Stimulated activated CD8-positive, alpha-beta memory T cell treated with anti-CD3 and anti-CD28 coated beads, Interleukin-4, amount 100 ng/mL, for 4 hours (primary cell): ENCODE data around the gene ELK4.

Source experiments
- DNase-seq, 2 donors: peaks; one replicate each; pipeline ENCODE4 v3.0.0-alpha.2; 2020; ENCODE audit warnings: low read depth in 2 of 2, low spot score in 1 of 2

Gene ELK4

DNA sequence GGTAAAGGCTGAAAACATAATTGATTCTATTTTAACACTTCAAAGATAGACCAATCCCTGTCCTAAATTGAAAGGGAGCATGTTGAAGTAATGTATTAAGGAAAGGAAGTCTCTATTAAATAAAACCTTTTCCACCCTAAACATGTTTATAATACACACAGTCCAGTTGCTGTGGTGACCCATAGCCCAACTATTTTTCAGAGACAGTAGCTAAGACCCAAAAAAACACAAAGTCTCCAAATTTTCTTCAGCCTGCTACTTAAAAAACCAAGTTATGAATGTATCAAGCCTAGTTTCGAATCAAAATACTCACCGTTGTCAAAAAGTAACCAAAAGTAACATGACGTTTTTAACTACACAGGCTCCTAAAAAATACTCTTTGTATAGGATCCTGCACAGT is 1.6 kb downstream of the ELK4 start:
- no peak for DNase-seq

DNA sequence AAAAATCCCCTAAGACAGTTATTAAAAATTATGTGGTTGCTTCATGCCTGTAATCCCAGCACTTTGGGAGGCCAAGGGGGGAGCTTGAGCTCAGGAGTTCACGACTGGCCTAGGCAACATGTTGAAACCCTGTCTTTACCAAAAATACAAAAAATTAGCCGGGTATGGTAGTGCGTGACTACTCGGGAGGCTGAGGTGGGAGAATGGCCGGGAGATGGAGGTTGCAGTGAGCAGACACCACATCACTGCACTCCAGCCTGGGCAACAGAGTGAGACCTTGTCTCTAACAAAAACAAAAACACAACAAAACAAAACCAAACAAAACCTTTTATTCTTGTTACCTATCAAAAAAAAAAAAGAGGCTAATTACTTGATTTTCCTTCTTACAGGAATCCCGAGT is 2.1 kb downstream of the ELK4 start:
- DNase-seq = no peak

GRCh38 chr1:205627956-205628355 is 3.9 kb downstream of the ELK4 start:
- no peak for DNase-seq

- DNase-seq = no peak
Measured at GRCh38 chr1:205626216-205626615, 5.6 kb downstream of the ELK4 start.

DNA sequence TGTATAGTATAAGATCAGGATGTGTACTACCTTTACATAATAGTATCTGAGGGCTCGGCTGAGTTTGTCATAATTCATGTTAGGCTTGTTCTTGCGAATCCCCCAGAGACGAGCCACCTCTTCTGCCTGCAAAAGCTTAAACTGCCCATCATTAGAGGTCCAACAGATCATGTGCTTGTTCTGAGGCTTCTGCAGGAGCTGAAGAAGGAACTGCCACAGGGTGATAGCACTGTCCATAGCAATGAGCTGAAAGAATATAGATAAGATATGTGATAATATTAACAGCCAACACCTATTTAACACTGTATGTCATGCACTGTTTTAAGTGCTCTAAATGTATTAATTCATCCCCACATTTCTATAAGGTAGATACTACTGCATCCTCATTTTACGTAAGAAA is 8.2 kb downstream of the ELK4 start:
- DNase-seq = no peak

DNA sequence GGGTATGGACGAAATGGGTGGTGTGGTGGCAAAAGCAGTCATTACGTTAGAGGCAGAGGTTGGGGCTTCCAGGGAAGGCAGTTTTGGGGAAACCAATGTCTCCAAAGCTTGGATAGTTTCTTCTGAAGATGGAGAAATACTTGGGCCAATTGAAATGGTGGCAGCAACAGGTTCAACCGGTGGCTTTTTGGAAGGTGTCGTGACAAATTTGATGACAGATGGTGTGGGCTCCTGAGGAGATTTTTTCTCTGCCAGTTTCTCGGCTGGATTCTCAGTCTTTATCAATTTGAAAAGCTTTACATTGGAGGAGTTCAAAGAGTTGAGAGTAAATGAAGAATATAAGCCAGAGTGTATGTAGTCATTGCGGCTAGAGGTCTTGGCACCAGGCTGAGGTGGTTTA is 11.5 kb downstream of the ELK4 start:
- DNase-seq = no peak

- no peak for DNase-seq
Measured at GRCh38 chr1:205619376-205619775, 12.4 kb downstream of the ELK4 start.

- no peak for DNase-seq
Measured at GRCh38 chr1:205616563-205617293, 15.1 kb downstream of the ELK4 start.

GRCh38 chr1:205615789-205616188 is 16.0 kb downstream of the ELK4 start:
- no peak for DNase-seq

DNA sequence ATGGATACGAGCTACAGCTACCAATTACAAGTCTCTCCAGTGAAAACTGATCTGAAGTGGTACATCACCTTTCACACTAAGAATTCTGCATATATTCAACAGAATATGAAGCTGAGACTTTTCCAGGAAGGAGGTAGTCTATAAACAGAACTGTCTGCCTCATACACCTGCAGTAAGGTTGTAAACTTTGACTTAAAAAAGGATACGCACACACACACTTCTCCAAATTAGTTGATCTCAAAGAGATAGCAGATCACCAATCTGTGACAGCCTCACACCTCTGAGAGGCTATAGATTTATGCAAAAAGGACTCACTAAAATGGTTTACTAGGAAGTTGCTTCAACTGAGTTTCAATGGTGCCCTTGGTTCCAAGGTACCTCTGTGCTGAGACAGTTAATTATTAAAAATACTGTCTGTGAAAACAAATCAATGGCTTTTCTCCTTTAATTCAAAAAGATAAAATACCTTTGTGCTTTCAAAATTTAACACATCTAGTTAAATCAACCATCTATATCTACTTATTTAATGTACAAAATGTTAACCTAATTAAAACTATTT is 17.9 kb downstream of the ELK4 start:
- DNase-seq = no peak

DNA sequence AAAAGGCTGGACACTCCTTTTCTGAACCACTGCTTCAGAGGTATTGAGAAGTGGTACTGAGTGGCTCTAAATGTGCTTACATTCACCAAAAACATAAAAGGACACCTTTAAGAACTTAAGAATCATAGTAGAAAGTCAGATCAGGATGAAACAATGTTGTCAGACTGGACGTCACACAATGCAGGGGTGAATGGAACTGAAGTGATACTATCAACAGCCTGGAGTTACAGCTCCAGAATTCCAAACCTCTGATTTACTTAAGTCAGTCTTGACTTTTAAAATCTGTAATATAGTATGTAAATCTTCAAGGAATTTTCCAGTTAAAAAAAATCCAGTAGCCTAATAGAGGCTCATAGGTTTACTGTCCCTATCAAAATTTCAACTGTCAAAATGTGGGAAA is 19.3 kb downstream of the ELK4 start:
- no peak for DNase-seq

DNA sequence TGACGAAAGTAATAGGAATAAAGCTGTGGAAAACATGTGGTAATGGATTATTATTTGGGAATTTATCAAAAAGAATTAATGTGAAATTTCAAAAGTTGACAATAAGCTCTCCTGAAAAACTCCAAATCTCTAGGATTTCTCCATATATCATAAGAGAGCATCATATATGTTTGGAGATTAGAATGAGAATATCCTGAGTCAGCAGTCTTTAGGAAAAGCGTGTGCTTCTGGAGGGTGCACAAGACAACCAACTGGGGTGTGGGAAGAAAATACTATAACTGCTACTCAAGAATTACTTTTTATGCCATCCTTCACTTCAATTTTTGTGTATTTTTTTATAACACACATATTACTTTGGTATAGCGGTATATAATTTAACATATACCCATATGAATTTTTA is 19.7 kb downstream of the ELK4 start:
- no peak for DNase-seq

DNA sequence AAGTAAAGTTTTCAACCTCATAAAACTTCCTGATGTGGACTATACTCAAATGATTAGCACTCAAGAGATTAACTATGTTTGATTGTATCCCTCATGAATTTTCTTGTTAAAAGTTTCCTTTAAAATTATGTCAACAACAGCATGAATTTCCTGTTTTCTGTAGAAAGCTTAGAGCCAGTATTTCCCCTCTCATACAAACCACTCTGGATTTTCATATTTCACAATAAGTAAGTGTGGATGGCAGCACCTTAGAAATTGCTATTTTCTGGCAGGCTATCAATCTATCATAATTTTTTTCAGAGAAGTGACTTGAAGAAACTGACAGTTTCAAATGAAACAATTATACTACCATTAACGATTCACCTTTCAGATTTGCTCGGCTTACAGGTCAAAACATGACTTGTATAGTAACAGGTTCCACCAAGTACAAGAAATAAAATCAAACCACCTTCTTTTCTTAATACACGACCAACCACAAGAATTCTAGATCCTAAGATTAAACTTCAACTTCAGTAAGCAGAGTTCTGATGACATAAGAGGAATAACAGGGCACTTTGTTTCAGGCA is 20.8 kb downstream of the ELK4 start:
- DNase-seq = no peak

- no peak for DNase-seq
Measured at GRCh38 chr1:205610036-205610435, 21.8 kb downstream of the ELK4 start.

GRCh38 chr1:205604825-205605505 is 26.8 kb downstream of the ELK4 start:
- no peak for DNase-seq

- DNase-seq = no peak
Measured at GRCh38 chr1:205604059-205604458, 27.8 kb downstream of the ELK4 start.

GRCh38 chr1:205601205-205601604 is 30.6 kb downstream of the ELK4 start:
- no peak for DNase-seq

DNA sequence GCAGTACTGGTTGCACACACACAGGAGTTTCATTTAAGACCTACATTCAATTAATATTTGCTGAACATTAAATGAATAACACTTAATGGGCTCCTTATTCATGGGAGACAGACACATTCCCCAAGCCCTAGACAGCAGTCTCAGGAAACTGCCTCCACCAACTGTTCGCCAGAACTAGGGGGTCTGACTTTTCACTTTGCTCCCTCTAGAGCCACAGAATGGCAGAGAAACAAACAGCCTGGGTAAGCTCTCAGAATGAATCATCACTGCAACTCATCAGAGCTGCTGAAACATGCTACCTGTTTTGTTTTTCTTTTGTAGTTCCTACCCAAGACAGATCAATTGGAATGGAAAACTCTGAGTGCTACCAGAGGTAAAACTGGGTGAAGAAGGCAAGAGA is 31.7 kb downstream of the ELK4 start:
- DNase-seq = no peak

DNA sequence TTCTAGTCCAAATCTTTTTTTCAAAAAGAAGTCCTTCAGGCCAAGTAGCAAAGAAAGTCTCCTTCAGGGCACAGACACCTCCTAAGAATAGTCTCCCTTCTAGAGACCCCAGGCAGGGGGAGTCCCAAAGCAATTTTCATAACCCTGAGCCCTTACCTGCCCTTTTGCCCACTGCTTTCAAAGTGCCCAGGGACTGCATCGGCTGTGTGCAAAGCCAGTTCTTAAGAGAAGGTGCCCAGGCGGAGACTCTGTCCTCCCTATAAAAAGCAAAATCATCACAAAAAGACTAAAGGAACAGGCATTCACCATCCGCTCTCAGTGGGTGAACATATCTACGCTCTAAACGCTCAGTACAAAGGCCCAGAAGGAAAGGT is 32.2 kb downstream of the ELK4 start:
- DNase-seq = no peak

GRCh38 chr1:205598841-205599668 is 32.8 kb downstream of the ELK4 start:
- DNase-seq = no peak

DNA sequence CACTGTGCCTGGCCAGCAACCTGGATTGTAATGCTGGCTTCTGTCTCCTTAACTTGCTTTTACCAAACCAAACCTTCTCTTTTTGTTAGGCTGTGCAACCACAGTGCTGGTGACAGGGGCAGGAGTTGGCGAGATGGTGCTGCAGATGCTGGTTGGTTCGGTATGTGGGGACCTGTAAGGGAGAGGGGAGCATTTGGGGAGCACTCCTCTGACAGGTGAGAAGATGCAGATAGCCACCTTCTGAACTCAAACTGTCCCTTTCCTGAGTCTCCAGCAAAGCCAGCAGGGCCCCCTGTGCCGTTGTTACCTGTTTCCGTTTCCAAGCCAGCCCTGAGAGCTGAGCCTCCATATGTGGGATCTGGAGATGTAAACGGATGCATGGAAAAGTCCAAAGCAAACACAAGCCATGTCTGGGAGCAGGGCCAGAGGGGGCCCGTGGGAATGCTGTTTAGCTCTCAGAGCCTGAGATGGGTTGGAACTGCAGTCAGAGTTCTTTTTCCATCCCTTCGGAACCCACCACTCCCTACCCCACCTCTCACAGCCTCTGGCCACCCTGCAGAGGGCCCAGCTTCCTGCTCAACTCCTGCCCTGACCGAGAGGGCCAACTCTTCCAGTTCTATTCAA is 34.0 kb downstream of the ELK4 start:
- DNase-seq = no peak
